ENCODE data around the gene TFAM.

Gene TFAM

DNA sequence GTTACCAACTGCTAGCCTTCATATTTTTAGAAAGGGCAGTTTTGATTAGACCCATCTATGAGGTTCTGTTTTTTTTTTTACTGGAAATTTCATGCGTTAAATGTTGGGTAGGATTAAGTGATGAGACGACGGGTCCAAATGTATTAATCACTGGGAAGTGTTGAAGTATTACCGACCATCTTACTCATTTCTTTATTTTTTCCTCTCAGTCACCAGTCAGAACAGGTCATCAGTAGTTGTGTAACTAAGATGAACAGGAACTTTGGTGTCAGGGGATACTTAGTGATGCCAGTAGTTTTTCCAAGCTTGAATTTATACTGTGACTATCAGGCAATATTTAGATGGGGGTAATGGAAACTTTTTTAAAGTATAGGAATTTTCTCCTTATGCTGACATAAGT is 14.2 kb downstream of the TFAM start:
- TF ChIP-seq, protein P1, sequence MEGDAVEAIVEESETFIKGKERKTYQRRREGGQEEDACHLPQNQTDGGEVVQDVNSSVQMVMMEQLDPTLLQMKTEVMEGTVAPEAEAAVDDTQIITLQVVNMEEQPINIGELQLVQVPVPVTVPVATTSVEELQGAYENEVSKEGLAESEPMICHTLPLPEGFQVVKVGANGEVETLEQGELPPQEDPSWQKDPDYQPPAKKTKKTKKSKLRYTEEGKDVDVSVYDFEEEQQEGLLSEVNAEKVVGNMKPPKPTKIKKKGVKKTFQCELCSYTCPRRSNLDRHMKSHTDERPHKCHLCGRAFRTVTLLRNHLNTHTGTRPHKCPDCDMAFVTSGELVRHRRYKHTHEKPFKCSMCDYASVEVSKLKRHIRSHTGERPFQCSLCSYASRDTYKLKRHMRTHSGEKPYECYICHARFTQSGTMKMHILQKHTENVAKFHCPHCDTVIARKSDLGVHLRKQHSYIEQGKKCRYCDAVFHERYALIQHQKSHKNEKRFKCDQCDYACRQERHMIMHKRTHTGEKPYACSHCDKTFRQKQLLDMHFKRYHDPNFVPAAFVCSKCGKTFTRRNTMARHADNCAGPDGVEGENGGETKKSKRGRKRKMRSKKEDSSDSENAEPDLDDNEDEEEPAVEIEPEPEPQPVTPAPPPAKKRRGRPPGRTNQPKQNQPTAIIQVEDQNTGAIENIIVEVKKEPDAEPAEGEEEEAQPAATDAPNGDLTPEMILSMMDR (IDR thresholded peaks at IDR 0.05; ENCODE audit: borderline replicate concordance, control extremely low read depth, extremely low read depth, insufficient read depth, missing control alignments), result no peak
- in situ Hi-C loops (cut with MboI; ENCODE audit: low sequenced_read_pairs, unreplicated experiment), result loop anchor here (25.0 kb wide), 1 partner anchor 212 kb away; no protein-coding TSS in a partner anchor
- no peak for DNase-seq (ENCODE audit: low spot score)

GRCh38 chr10:58400609-58401008 is 15.4 kb downstream of the TFAM start:
- in situ Hi-C loops (cut with MboI; ENCODE audit: low sequenced_read_pairs, unreplicated experiment), result no loop called here
- DNase-seq (ENCODE audit: low spot score), result no peak
- TF ChIP-seq, protein P1 (IDR thresholded peaks at IDR 0.05; ENCODE audit: borderline replicate concordance, control extremely low read depth, extremely low read depth, insufficient read depth, missing control alignments), result no peak

GRCh38 chr10:58404001-58404400 is 18.8 kb downstream of the TFAM start:
- in situ Hi-C loops (cut with MboI; ENCODE audit: low sequenced_read_pairs, unreplicated experiment), result no loop called here
- no peak for DNase-seq (ENCODE audit: low spot score)
- TF ChIP-seq, protein P1 (IDR thresholded peaks at IDR 0.05; ENCODE audit: borderline replicate concordance, control extremely low read depth, extremely low read depth, insufficient read depth, missing control alignments), result no peak

GRCh38 chr10:58409956-58410610 is 24.9 kb downstream of the TFAM start:
- TF ChIP-seq, protein P1 (IDR thresholded peaks at IDR 0.05; ENCODE audit: borderline replicate concordance, control extremely low read depth, extremely low read depth, insufficient read depth, missing control alignments), result no peak
- no peak for DNase-seq (ENCODE audit: low spot score)
- in situ Hi-C loops (cut with MboI; ENCODE audit: low sequenced_read_pairs, unreplicated experiment), result no loop called here

- DNase-seq (ENCODE audit: low spot score), result no peak
- TF ChIP-seq, protein P1 (IDR thresholded peaks at IDR 0.05; ENCODE audit: borderline replicate concordance, control extremely low read depth, extremely low read depth, insufficient read depth, missing control alignments), result no peak
- in situ Hi-C loops (cut with MboI; ENCODE audit: low sequenced_read_pairs, unreplicated experiment), result no loop called here
Observed at GRCh38 chr10:58412502-58412961, 27.3 kb downstream of the TFAM start.

DNA sequence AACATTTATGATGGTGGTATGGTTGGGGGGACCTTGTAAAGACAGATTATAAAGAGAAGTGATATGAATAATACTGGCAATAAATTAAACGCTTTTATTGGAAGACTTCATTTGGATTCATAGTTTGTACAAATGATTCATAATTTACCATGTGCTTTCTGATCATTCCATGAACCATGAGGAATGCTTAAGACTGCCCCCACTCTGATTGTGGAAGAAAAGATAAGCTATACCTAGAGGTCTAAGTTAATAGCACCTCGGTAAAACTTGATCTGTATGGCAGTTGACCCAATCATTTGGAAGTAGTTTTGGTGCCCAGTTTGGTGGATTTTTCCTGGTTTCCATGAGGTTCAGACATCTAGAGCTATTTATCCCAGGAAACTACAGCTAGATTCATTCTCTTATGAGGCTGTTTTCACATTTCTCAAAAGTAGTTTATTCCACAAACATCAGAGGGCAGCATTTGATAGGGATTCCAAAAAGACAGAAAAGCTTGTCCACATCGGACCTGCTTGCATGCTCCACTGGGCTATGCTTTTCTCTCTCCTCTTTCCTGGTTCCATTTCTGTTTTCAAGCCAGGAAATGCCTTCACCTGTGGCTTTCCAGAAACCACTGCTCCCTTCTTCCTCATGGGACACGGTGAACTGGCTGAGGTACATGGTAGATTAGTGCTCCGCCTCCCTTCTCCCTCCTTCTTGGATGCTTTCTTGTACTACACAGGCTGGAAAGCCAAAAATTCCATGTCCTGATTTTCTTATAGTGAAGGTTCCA is 29.2 kb downstream of the TFAM start:
- TF ChIP-seq, protein P1 (IDR thresholded peaks at IDR 0.05; ENCODE audit: borderline replicate concordance, control extremely low read depth, extremely low read depth, insufficient read depth, missing control alignments), result no peak
- DNase-seq (ENCODE audit: low spot score), result no peak
- in situ Hi-C loops (cut with MboI; ENCODE audit: low sequenced_read_pairs, unreplicated experiment), result no loop called here

All from GM13976 (cell line).